Activated T-cell treated with anti-CD3 and anti-CD28 coated beads for 24 hours (primary cell): ENCODE data around the gene OR2T10.
"Not testable (repeated sequence)": the region's sequence is repeated elsewhere in the genome, so short reads cannot be mapped to it uniquely, and the experiment has no call there.

ENCODE experiments used
- DNase-seq: peaks from one replicate; pipeline ENCODE4 v3.0.0-alpha.2; 2020; ENCODE audit warnings: low read depth

OR2T10 gene

DNA sequence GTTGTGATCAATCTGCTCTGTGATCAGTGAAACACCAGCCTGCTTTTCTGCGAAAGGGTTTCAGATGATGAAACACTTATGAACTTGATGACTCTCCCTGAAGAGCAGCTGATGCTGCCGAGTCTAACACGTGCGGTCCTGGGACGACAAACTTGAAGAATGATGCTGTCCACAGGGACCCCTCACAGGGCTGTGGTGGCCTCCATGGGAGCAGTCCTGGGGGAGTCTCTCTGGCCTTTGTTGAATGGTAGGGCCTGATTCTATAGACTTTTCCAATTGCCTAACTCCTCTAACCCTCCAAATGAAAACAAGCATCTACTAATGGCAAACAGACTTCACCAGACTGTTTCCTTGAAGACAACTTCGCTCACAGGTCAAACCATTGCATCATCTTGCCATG is at the start of gene OR2T10:
Gene OR2T10 (minus strand): TSS at position 112 of the 400 bp plus-strand sequence. CDS start 3,932 bp downstream, outside the sequence.
- no peak for DNase-seq

- DNase-seq, result not testable (repeated sequence)
These were observed 47.7 kb upstream of the OR2T10 start, which contains the start of gene OR2T35 for GRCh38 chr1:248645178-248645577. Gene OR2T35 (minus strand): TSS chr1:248645278. CDS start chr1:248639258, 6,020 bp downstream.

DNA sequence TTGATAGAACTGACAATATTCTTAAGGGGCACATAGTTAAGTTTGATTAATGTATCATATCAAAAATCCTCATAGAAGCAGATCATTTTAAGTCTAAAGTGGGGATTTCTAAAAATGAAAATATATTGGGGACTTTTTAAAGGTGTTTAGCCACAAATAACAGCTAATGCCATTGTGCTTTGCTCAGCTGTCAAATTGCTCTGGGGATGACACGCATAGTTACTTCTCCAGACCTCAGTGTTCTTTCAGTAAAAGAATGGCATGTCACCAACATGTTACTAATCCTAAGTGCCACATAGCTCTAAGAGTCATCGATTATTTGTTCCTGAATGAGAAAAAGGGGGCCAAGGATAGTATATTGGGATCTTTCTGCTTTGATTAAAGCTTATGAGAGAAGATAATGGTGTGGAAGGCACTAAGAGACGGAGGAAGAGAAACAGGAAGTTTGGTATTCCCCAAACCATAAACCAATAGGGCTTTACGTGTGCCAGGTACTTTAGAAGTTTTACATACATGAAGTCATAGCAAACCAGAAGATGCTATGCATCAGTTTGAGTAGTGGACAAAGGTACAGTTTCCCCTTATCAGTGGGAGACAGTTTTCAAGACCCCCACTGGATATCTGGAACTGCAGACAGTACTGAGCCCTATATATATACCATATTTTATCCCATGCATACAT is 45.6 kb upstream of the OR2T10 start:
- DNase-seq, result not testable (repeated sequence)

GRCh38 chr1:248641583-248641982 is 44.1 kb upstream of the OR2T10 start:
- DNase-seq, result not testable (repeated sequence)

GRCh38 chr1:248640906-248641305 is 43.4 kb upstream of the OR2T10 start:
- DNase-seq, result not testable (repeated sequence)

GRCh38 chr1:248639652-248640051 is 42.2 kb upstream of the OR2T10 start:
- not testable (repeated sequence) for DNase-seq

- not testable (repeated sequence) for DNase-seq
These were observed 39.1 kb upstream of the OR2T10 start for GRCh38 chr1:248636612-248637011.

DNA sequence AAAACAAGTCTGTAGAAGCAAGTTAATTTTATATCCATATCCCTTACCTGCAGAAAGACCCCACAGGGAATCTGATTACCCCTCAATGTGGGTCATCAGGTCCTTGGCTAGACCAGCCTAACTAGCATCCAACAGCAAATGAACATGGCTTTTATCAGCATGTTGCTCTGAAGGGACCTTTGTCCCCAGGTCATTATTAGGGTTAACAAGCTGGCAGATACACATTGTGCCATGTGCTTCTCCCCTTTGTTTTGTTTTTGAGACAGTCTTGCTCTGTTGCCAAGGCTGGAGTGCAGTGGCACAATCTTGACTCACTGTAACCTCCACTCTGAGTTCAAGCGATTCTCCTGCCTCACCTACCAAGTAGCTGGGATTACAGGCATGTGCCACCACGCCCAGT is 37.5 kb upstream of the OR2T10 start, which contains the start of gene OR2T11:
Gene OR2T11 (minus strand): TSS at position 101 of the 400 bp plus-strand sequence. CDS start 7,963 bp downstream, outside the sequence.
- not testable (repeated sequence) for DNase-seq

GRCh38 chr1:248631354-248632008 is 34.0 kb upstream of the OR2T10 start:
- no peak for DNase-seq

DNA sequence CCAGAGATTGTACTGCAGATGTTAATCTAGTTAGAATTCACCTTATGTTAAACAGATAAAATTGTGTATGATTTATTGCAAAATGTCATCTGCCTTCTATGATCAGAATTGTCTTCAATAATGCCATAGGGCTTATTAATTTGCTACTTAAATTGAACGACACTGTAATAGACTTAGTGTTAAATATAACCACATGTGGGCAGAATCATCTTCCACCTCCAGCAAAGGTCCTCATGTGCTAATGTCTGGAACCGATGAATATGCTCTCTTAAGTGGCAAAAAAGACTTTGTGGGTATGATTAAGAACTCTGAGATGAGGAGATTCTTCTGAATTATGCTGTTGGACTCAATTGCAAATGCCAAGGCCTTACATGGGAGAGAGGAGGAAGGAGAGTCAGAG is 33.1 kb upstream of the OR2T10 start:
- no peak for DNase-seq

- no peak for DNase-seq
These were observed 30.7 kb upstream of the OR2T10 start for GRCh38 chr1:248627971-248628844.

DNA sequence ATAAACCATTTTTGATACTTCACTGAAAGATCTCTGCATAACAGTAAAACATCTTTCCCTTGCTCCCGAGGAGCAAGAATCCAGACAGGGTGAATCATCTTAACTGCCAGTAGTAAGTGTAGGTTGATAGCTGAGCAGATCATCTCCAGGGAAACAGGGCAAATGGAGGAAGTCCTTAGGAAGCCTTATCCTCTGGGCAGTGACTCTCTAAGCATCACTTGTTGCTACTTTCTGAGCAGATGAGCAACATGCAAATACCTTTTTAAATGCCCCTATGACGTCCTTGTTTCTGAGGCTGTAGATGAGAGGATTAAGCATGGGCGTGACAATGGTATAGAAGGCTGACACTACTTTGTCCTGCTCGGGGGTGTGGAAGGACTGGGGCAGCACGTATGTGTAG is 28.5 kb upstream of the OR2T10 start:
- no peak for DNase-seq

- no peak for DNase-seq
These were observed 27.7 kb upstream of the OR2T10 start for GRCh38 chr1:248625166-248625565.

DNA sequence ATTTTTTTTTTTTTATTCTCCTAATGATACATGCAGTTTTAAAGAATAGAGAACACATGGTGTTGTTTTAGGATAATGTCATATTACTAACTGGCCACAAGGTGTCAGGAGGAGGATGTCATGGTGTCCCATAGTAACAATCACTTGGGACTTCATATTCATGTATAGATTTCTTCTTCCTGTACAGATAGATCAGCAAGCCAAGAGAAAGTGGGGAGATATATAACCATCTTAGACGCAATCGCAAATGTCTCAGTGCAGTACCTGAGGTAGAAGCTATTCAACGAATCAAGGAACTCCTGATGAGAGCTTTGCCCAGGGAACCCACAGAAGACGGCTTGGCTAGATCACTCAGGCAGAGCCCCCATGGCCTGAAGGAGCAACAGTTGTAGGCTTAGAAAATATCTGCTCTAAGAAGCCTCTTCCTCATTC is 25.1 kb upstream of the OR2T10 start:
- DNase-seq, result no peak

GRCh38 chr1:248621770-248622169 is 24.3 kb upstream of the OR2T10 start:
- DNase-seq, result no peak

DNA sequence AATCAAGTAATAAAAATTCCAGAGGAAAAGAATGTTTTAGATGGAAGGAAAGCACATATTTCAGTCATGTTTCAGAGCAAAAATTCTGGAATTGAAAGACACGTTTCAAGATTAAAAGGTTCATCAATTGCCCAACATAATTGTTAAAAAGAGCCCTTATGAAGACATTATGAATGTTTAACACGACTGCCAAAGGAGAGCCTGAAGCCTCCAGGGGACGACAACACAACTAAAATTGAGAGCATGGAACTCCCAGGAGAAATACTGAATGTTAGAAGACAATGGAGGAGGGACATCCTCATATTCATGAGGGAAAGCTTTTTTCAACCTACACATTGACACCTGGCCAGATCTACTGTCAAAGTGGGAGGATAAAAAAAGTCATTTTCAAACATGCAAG is 21.4 kb upstream of the OR2T10 start:
- DNase-seq, result peak; percentile 39

GRCh38 chr1:248618119-248618518 is 20.6 kb upstream of the OR2T10 start:
- DNase-seq, result no peak

- no peak for DNase-seq
These were observed 16.2 kb upstream of the OR2T10 start for GRCh38 chr1:248613742-248614141.

DNA sequence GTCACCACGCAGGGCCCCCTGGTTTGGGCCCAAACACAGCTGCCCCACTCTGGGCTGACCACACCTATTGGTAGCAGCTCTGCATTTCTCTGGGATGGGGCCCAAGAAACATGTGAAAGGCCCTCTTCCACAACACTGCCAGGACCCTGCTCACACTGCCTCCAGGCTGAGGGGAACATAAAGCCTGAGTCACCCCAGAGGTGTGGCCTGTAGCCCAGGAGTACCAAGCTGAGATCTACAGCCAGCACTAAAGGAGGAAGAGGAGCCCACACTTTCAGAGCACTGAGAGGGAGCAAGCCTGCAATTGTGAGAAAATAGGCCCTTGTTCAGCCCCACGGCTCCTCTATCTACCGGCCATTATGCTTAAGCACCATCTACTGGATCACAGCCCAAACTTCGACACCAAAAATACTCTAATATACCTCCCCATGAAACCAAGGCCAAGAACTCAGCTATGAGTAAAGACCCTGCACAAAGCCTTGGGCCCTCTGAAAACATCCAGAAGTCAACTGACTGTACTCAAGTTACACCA is 14.4 kb upstream of the OR2T10 start:
- DNase-seq, result no peak

DNA sequence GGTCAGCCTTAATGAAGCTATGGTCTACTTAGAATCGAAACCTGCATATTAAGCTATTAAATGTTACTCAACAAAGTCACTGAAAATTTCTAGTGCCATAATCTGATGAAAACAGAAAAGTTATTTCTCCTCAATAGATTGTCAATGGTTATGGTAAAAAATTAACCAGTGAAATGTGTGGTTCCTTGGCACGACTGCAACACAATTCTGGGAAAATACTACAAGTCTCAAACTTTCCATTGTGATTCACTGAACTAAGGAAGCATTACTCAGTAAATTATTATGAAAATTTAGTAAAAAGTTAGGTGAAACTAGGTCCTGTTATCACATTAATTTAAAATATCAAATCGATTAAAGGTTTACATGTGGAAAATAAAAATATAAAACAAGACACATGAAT is 12.8 kb upstream of the OR2T10 start:
- no peak for DNase-seq

DNA sequence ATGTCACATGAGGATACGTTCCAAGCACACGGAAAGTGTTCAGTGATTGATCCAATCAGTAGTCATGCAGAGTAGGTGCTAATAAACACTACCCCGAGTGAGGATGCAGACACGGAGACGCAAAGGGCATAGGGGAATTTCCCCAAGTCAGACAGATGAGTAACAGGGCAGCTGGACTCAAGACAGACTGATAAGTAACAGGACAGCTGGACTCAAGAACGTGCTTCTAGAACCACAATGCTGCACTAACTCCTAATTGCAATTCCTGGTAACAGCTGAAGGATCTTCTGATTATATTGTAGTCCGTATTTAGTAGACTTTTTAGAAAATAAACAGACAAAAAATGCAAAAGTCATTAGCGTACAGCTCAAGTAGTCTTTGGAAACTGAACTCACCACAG is 1.9 kb upstream of the OR2T10 start:
- DNase-seq, result no peak

DNA sequence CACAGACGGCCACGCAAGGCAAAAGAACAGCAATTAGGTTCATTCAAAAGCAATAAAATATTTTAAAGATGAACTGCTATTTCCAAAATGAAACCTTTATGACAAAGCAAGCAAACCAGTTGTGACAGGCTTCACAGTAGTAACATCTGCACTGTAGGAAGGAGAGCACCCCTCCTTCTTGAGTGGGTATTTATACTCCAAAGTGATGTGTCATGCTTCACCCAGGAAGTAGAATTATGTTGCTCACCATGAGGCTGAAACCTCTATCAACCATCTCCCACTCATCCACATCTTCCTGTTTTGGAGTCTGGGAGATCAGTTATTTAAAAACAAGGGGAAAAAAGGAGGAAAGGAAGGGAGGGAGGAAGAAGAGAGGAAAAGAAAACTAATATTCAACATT is 885 bp downstream of the OR2T10 start:
- no peak for DNase-seq
